ENCODE results near the gene CAT. TPM values are rescaled to one million over a fixed set of nuclear protein-coding genes. Genes with fewer than 3 reads are reported as not detected.

CAT gene
- total RNA-seq, 1 experiment from 2014 or later = 65.9 TPM

GRCh38 chr11:34448223-34448994 is 9.7 kb downstream of the CAT start:
- Histone ChIP-seq H3K4me1 (ENCODE audit: control insufficient read depth, insufficient read depth, low read length) (peaks cover 6% of the 10 kb centered on the region; the same call in 1 of the 2 replicates), H3K9me3 (ENCODE audit: control insufficient read depth, insufficient read depth, low read depth, low read length) (no peaks in the 10 kb centered on the region), H3K36me3 (ENCODE audit: control insufficient read depth, insufficient read depth, low read length) (peaks cover 25% of the 10 kb centered on the region), H3K27ac (ENCODE audit: low read length) (0 out of 2 replicates have a peak overlapping the region, but pooled peaks have one; percentile 4), H3K27me3 (ENCODE audit: control insufficient read depth, insufficient read depth, low read length) (no peaks in the 10 kb centered on the region), H3K4me3 (ENCODE audit: low read depth in 2 of 2, low read length in 2 of 2) (no peak overlapping the region)
- in situ Hi-C loops (cut with HindIII; ENCODE audit: low pct_unique_long_range_greater_than_20kb, low sequenced_read_pairs) = no loop called here
- no TSS peak for BruUV-seq (replicated peaks)
- intact Hi-C loops (cut with micrococcal nuclease; ENCODE audit: unreplicated experiment) = no loop called here
- no peak for ATAC-seq
- ChIA-PET CTCF (no interaction called here), POLR2A (interaction anchor here (0.6 kb wide), 1 partner anchor 462 kb away, joined by 3 read pairs; no protein-coding TSS in a partner anchor)
- no peak for TF ChIP-seq CTCF (IDR thresholded peaks at IDR 0.05)
- no peak for TF ChIP-seq REST (IDR thresholded peaks at IDR 0.05; ENCODE audit: insufficient read depth in 1 of 2, low read depth in 2 of 2, low read length in 1 of 2)
- TF ChIP-seq SIN3A (IDR thresholded peaks at IDR 0.05; ENCODE audit: borderline replicate concordance, insufficient read depth, low read depth, low read length) = no peak
- no peak for TF ChIP-seq TCF7L2 (IDR thresholded peaks at IDR 0.05; ENCODE audit: low read depth, low read length)
- no peak for TF ChIP-seq POLR2AphosphoS5 (IDR thresholded peaks at IDR 0.05; ENCODE audit: low read depth, low read length)
- no peak for DNase-seq (ENCODE audit: low read depth, low spot score)

- Histone ChIP-seq H3K27ac (ENCODE audit: low read length) (0 out of 2 replicates have a peak overlapping the region, but pooled peaks have one; percentile 4), H3K9me3 (ENCODE audit: control insufficient read depth, insufficient read depth, low read depth, low read length) (no peaks in the 10 kb centered on the region), H3K4me1 (ENCODE audit: control insufficient read depth, insufficient read depth, low read length) (0 out of 2 replicates have a peak, but pooled peaks cover 3% of the 10 kb centered on the region), H3K4me3 (ENCODE audit: low read depth in 2 of 2, low read length in 2 of 2) (no peak overlapping the region), H3K36me3 (ENCODE audit: control insufficient read depth, insufficient read depth, low read length) (peaks cover 32% of the 10 kb centered on the region), H3K27me3 (ENCODE audit: control insufficient read depth, insufficient read depth, low read length) (no peaks in the 10 kb centered on the region)
- DNase-seq (ENCODE audit: low read depth, low spot score) (no peak), ATAC-seq (no peak)
- in situ Hi-C loops (cut with HindIII; ENCODE audit: low pct_unique_long_range_greater_than_20kb, low sequenced_read_pairs) = no loop called here
- no peak for TF ChIP-seq REST (IDR thresholded peaks at IDR 0.05; ENCODE audit: insufficient read depth in 1 of 2, low read depth in 2 of 2, low read length in 1 of 2)
- no peak for TF ChIP-seq SIN3A (IDR thresholded peaks at IDR 0.05; ENCODE audit: borderline replicate concordance, insufficient read depth, low read depth, low read length)
- no peak for TF ChIP-seq POLR2AphosphoS5 (IDR thresholded peaks at IDR 0.05; ENCODE audit: low read depth, low read length)
- no peak for TF ChIP-seq TCF7L2 (IDR thresholded peaks at IDR 0.05; ENCODE audit: low read depth, low read length)
- TF ChIP-seq CTCF (IDR thresholded peaks at IDR 0.05) = no peak; the same call in 1 of the 2 replicates
- BruUV-seq (replicated peaks) = no TSS peak
- POLR2A ChIA-PET = interaction anchor here (0.6 kb wide), 1 partner anchor 461 kb away, joined by 3 read pairs; no protein-coding TSS in a partner anchor
- CTCF ChIA-PET = no interaction called here
- intact Hi-C loops (cut with micrococcal nuclease; ENCODE audit: unreplicated experiment) = no loop called here
These were observed 10.3 kb downstream of the CAT start for GRCh38 chr11:34449013-34449412.
